ENCODE measurements around the gene ZBTB39. TPM values are rescaled to one million over a fixed set of nuclear protein-coding genes. Genes with fewer than 3 reads are reported as not detected.
"Not testable (repeated sequence)": the region's sequence is repeated elsewhere in the genome, so short reads cannot be mapped to it uniquely, and the experiment has no call there.

Gene ZBTB39
- polyA plus RNA-seq, 3 donors = 12.8 to 14.0 (median 13.8) TPM

DNA sequence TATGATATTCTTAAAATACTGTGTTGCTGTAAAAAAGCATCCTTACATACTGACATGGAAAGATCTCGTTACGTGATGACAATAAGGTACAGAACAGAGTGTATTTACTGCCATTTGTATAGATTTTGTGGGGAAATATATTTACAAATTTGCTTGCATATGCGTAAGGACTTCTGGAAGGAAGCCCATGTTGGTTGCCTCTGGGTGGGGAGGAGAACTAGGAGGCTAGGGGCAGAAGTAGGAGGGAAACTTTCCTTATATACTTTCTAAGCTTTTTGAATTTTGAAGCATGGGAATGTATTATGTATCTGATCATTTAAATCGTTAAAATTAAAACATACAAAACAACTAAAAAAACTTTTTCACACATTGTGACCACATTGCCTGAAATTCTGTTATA, 33.9 kb upstream of the ZBTB39 start:
- DNase-seq = no peak

DNA sequence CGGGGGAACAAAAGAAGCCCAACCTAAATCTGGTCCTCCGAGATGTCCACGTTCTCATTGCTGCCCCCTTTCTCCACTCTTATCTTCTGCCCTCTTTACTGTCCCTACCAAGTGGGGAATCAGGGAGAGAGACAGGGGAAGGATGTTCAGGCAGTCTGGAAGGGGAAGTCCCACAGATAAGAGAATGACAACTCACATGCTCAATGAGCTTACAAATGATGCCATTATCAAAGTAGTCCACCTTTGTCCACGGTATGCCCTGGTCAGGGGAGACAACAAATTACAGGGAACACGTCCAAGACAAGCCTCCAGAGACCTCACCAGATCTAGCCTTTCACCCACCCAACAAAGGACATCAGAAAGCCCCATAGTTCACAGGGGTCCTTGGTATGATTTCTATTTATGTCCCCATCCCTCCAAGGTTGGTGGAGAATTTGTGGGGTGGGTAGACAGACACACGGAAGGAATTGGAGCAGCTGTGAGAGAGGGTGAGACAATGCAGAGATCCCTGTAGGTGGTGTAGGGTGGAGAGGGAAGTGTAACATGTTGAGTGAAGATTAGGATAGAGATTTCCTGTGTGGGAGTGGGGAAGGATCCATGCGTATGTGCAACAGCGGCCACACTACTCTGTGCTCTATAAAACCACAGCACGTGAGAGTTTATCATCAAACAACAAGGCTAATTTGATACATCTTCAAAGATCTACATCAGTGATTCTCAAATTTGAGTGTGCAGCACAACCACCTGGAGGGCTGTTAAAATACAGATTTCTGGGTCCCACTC, 32.9 kb upstream of the ZBTB39 start:
- no peak for DNase-seq

DNA sequence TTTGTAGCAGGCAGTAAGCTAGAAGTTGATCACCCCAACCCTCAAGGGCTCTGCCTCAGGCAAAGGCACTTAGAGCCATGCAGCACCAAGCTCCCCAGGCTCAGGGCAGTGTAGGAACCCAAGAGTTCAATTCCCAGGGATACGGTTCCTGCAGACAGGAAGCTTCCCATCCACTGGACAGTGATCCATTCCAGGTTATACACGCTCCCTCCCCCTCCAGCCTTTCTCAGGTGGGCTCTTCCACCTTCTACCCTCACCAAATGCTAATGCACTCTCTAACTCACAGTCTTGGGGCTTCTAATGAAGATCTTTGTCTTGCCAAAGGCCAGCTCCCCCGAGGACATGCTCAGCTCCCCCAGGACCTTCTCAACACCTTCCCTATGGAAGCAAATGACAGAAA, 30.9 kb upstream of the ZBTB39 start:
- no peak for DNase-seq

DNA sequence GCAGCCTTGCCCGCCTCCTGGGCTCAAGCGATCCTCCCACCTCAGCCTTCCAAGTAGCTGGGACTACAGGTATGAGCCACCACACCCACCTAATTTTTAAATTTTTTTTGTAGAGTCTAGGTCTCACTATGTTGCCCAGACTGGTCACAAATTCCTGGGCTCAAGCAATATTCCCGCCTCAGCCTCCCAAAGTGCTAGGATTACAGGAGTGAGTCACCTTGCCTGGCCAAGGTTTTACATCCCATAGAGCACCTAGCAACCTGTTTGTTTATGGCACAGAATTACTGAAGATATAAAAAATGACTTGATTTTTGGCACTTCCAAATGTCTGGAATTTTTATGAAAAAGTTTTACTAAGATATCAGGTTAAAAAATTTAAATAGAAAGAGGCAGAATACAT, 27.1 kb upstream of the ZBTB39 start:
- no peak for DNase-seq

DNA sequence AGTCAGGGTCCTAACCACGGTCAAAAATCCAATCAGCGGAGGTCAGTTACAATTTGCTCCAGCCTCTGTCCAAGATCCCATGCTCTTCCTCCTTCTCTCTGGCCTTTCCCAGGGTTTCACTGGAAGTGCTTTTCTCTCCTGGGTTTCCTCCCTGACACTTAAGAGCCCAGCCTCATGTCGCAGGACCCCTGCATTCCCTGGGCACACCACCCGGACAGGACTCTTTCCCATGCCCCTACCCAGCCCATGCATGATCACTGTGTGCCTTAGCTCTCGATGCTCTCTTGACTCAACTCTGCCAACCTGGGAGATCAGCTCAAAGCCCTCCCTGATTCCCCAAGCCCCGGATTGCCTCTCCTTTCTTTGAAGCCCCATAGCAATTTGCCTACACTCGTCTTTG, 25.4 kb upstream of the ZBTB39 start:
- DNase-seq = no peak

DNA sequence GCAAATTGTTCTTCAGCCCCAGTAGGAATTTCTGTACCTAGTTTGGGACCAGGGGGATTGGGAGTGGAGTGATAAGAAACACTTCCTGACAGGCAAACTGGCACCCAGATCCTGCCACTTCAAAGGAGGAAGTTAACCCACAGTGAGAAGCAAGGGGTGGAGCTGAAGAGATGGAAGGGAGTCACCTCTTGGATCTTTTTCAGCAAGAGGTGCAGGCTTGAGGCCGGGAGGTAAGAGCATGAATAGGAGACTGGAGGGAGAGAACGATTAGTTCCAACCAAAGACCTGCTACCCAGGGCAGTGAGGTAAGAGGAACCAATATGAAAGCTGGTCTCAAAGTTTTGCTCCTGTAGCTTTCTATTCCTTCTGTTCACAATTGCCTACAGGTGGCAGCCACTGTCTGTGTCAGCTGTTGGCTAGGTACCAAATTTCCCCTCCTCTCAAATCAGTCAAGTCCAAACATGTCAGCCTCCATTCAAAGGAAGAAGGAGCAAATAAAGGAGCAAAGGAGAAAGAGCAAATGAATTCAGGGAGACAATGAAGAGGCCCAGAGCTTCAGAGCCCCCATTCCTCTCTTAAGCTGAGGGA, 24.9 kb upstream of the ZBTB39 start:
- no peak for DNase-seq

DNA sequence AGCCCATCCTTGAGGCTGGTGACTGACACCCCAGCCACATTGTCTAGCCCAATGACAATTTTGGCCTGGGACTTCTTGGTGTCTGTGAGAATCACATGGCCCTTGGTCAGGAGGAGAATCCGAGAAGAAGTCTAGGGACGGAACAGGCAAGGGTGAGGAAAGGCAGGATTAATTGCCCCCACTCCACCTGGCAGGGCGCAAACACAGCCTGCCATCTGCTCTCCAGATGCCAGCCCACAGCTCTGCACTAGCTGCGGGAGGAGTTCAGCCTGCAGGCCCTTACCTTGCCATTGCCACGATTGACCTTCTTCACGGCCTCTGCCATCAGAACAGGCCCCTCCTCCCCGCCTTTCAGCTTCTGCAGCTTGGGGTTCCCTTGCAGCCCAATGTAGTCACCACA, 23.1 kb upstream of the ZBTB39 start:
- DNase-seq = no peak

DNA sequence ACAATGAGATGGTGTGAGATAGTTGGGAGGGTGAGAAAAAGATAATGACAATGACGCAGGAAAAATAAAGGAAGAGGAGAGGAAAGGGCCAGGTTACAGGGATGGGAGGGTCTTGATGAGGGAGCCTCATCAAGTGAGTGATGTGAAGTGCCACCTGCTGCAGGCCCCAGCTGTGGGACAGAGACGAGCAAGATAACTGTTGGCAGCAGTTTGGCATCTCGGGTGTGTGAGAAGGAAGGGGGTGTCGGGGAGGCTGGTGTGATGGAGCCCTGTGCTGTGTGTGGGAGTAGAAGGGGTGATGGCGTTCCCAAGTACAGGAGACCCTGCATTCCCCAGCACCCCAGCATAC, 21.4 kb upstream of the ZBTB39 start:
- no peak for DNase-seq

DNA sequence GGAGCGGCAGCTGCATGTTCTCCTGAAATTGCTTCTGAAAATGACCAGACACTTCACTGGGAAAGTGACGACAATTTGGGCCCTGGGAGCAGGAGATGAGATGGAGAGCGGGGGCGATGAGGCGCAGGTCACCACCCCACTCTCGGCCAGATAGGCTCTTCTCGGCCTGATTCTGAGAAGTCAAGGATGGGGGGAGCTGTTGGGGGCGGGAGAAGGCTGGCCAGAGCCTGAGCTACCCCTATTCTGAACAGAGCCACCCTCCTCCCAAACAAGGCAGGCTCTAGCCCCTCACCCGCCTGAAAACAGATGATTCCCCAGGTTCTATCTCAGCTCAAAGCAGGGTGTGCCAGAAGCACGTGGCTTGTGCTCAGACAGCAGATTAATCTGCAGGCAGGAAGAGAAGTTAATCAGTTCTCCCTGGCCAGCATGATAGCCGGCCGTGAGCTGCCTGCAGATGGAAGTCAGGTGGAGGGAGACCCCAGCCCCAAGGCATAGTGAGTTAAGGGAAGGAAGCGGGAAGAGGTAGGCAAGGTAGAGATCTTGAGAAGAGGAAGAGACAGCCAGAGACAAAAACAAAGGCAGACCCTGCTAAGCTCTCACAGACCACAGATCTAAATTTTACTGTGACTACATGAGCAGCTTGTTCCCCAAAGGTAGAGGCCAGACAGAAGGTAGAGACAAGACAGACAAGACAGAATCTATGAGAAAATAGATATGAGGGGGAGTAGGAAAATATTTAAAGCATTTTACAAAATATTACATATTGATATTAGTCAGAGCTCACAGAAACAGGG, 20.9 kb upstream of the ZBTB39 start:
- no peak for DNase-seq

DNA sequence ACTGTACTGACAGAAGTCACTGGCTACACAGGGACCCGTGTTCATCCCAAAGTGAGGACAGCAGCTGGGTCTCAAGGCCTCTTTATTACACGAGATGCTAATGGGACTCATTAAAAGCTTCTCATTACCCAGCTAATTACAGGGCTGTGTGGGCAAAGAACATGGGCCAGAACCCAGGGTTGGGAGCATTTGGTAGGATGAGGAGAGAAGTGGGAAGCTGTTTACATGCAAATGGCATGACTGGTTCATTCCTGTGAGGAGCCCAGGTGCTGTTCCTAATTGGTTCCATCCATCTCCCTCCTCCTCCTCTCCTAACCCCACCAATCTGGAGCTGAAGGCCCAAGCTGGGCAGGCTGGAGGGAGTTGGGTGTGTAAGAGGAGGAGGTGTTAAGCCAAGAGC, 18.9 kb upstream of the ZBTB39 start:
- DNase-seq = no peak

DNA sequence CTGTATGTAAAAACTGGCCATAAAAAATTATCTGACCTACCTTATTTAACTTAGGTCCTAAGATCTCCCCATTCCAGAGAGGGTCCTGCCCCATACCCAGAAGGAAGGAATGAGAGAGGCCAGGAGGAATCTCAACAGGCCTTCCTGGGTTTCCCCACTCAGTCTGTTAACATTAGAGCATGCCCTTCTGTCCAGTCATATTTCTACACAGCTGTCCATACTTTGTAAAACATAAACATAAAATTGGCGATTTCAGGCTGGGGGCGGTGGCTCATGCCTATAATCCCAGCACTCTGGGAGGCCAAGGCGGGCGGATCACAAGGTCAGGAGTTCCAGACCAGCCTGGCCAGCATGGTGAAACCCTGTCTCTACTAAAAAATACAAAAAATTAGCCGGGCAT, 16.0 kb upstream of the ZBTB39 start:
- not testable (repeated sequence) for DNase-seq

DNA sequence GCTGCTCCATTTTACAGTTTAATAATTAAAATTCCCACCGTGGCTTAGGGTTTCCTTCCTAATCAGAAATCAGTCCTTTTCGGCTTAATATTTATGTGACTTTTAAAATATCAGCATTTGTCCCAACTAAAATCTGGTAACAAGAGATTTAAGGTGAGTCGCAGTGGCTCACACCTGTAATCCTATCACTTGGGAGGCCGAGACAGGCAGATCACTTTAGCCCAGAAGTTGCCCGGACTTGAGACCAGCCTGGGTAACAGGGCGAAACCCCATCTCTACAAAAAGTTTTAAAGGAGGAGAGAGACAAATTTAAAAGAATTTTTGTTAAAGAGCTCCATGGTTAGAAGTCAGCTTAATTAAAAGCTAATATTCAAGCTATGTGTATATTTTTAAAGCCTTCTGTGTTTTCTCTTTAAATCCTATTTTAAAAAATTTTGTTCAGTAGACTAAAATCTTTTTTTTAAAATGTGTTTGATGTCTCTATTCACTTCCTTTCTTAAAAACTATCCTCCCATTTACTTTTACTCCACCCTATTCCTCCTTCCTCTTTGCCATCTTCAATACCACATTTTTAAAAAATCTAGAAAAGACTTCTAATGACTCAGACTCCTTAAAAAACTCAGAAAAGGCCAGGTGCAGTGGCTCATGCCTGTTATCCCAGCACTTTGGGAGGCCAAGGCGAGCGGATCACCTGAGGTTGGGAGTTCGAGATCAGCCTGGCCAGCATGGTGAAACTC, 13.8 kb upstream of the ZBTB39 start:
- DNase-seq = no peak

DNA sequence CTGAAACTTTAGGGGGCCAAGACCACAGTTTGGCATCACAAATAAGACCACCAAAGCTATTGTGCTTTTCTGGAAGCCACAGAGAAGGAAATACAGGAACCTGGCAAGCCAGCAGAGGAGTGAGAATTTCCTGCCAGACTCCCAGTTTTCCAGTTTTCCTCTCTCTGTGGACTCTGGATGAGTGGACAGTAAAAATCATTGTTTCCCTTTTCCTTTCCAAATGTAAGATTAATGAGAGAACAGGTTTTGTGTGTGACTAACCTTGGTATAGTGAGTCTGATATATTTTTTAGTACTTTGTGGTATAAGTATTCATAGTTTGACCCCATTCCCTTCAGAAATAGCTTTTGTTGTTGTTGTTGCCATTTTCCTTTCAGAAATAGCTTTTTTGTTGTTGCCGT, 12.6 kb upstream of the ZBTB39 start:
- DNase-seq = no peak

DNA sequence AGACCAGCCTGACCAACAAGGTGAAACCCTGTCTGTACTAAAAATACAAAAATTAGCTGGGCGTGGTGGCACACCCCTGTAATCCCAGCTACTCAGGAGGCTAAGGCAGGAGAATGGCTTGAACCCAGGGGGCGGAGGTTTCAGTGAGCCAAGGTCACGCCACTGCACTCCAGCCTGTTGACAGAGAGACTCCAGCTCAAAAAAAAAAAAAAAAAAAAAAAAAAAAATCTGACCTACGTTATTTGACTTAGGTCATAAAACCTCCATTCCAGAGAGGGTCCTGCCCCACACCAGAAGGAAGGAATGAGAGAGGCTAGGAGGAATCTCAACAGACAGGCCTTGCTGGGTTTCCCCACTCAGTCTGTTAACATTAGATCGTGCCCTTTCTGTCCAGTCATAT, 12.0 kb upstream of the ZBTB39 start:
- DNase-seq = not testable (repeated sequence)

DNA sequence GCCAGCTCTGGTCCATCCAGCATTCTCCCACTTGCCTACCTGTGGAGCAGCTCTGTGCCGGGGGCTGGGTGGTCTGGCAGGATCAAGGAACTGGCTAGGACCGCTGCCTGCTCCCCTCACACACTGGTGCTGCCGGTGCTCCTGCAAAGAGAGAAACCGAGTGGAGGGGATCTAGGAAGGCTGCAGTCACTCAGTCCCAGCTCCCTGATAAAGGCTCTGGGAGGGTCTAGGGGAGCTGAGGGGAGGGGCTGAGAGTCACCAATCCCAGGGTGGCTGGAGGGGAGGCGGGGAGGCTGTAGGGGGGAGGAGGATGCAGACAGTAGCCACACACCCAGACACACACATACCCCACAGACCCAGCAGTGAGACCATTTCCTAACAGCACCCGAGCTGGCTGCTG, 10.0 kb upstream of the ZBTB39 start, which contains the start of gene TAC3:
TSS of gene TAC3 (minus strand) at position 182 of the 400 bp plus-strand sequence. CDS start 732 bp downstream, outside the sequence.
- no peak for DNase-seq

DNA sequence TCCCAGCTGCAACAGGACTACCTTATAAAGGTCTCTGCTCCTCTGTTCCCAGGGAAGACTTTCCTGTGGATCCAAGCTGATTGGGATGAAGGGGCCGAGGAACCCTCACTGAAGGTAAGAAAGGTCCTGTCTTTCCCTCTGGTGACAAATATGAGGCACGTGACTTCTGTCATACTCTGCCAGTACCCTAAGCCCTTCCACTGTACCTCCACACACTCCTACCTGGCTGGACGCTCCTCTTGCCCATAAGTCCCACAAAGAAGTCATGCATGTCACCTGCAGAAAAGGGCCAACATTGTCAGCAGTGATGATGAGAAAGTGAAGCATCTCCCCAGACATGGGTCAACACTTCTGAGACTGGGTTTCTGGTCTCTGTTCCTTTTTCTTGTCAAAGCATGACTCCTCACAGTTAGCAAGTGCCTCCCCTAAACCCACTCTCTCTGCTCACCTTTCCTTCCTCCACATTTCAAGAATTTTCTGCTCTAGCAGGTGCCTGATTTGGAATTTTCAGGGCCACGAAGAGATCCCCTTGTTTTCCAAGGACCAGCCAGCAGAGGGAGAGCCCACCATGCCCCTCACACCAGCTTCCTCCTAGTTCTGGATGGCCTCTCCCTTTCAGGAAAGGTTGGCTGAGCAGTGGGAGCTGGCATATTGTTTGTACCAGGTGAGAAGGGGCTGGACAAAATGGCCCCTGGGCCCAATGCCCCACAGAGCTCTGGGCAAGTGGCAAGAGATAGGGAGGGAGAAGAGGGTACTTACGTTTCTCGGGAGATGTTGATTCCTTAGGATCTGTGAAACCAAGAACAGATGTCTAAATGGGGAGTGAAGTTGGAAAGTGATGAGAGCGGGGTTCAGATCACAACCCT, 6.5 kb upstream of the ZBTB39 start:
- DNase-seq = no peak

DNA sequence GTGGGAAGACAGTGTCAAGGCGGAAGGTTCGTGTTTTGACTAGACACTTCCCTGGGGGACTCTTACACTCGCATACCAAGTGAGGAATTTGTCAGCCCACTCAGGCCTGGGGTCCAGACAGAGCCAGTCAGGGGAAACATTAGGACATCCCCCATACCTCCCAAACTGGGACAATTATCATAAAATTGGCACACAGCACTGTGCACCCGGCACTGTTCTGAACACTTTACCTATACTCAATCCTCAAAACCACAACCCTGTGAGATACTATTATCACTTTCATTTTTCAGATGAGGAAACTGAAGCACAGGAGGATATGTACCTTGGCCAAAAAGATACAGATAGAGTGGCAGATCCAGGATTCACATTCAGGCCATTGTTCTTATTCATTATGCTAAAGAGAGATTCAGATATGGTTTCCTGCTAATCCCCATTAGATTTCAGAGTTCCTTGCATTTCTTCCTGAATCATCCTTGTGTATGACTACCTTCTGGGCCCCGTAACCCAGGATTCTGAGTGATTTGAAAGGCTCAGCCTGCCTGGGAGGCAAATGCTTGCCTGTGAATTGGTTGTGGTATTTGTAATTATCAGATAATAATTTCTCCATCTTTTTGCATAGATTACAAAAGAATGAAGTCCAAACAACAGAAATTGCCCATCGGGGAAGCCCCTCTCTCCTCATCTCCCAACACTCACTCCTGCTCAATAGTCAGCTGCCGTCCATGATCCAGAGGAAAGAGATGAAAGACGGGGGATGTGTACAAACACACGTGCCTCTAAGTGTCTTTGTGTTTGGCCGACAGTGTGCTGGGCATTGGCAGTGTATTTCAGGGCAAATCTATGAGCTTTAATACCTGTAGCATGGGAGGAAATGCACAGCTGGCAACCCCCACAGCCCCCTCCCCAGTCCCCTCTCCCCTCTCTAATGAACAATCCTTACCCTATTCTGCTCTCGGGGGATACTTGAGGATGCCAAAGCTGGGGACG, 5.4 kb upstream of the ZBTB39 start:
- DNase-seq = no peak

DNA sequence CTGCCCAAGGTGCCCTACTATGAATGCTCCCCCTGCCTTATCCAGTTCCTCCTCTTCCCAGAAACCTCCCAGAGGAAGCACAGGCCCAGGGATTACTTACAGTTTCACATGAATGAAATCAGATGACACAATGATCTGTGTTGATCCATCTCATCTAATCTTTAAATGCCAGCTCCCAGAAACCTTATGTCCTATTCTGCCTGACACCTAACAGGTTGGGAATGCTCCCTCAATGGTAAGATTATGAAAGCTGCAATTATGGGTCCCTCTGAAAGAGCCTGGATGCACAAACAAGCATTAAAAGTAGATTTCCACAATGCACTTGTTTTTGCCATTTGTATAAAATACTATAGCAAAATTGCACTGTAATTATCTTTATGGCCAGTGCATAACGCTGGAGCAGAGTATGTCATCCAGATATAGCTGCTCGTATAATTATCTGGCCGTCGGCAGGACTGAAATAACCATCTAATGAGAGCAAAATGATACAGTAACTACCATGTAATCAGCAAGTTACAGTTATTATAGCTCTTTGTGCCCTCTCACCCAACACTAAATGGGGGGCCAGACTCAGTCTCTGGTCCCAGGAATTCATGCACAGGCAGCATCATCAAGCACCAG, 4.4 kb upstream of the ZBTB39 start:
- no peak for DNase-seq

DNA sequence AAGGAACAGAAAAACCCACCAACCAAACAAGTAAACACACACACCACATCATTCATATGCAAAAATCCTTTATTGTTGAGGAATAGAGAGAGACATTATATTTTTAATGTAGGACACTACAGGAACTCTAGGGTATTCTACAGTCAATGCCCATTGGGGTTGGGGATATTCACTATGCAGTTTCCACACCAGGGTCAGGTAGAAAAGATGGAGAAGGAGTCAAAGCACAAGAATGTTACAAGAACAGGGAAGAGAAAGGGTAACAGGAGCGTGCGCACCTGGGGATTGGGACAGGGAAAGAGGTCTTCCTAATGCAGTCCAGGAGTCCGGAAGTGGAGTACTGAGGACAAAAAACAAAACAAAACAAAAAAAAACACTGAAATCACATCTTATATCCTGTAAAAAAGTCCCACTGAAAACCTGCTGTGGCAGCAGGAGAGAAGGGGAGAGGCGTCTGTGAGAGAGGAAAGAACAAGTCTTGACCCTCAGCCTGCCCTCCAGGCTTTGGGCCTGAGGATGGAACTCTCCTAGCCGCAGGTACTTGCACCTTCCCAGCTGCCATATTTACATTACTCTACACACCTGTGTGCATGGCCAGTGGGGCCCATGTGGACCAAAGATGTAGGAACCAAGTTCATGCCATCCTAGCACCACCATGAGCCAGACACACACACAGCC, 3.7 kb upstream of the ZBTB39 start:
- no peak for DNase-seq

Measured in renal pelvis (tissue), 4 donors.